ENCODE measurements around the gene DMD. TPM values are rescaled to one million over a fixed set of nuclear protein-coding genes. Genes with fewer than 3 reads are reported as not detected.

Gene DMD
- total and polyA plus RNA-seq, 2 donors (not counting 1 experiment from before 2014, with no cell fraction given): 2.0 to 51.8 TPM

DNA sequence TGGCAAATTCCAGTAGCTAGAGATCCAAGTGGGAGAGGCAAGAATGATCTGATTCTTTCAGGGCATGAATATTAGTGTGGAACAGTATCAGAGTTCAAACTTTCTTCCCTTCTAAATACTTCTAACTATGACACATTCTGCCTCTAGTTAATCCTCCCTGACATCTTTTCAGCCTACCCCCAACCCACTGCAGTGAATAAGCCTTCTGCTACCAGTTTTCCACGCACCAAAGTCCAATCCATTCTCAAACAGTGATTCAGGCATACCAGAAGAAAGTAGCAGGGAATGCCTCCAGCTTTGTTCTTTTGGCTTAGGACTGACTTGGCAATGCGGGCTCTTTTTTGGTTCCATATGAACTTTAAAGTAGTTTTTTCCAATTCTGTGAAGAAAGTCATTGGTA lies 1984.1 kb downstream of the DMD start:
- Mint-ChIP-seq H3K27me3 (no peaks in the 10 kb centered on the region), H3K27ac (no peak overlapping the region), H3K4me3 (no peak overlapping the region), H3K4me1 (peaks cover 42% of the 10 kb centered on the region), H3K9me3 (ENCODE audit: insufficient read depth) (no peaks in the 10 kb centered on the region)
- no peaks in the 10 kb centered on the region for H3K36me3 ChIP-seq (replicated peaks in 1 of 2; ENCODE audit: control extremely low read depth in 1 of 2, control insufficient read depth in 1 of 2, extremely low read depth in 1 of 2, insufficient read depth in 2 of 2, low read length in 1 of 2)
- ChIA-PET POLR2A (no interaction called here), CTCF (no interaction called here)
- H3K79me2 ChIP-seq (ENCODE audit: control insufficient read depth, insufficient read depth, low read length): no peaks in the 10 kb centered on the region
- TF ChIP-seq, protein P1, sequence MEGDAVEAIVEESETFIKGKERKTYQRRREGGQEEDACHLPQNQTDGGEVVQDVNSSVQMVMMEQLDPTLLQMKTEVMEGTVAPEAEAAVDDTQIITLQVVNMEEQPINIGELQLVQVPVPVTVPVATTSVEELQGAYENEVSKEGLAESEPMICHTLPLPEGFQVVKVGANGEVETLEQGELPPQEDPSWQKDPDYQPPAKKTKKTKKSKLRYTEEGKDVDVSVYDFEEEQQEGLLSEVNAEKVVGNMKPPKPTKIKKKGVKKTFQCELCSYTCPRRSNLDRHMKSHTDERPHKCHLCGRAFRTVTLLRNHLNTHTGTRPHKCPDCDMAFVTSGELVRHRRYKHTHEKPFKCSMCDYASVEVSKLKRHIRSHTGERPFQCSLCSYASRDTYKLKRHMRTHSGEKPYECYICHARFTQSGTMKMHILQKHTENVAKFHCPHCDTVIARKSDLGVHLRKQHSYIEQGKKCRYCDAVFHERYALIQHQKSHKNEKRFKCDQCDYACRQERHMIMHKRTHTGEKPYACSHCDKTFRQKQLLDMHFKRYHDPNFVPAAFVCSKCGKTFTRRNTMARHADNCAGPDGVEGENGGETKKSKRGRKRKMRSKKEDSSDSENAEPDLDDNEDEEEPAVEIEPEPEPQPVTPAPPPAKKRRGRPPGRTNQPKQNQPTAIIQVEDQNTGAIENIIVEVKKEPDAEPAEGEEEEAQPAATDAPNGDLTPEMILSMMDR (IDR thresholded peaks at IDR 0.05): no peak
- TF ChIP-seq EZH2 (IDR thresholded peaks at IDR 0.05; ENCODE audit: borderline replicate concordance, insufficient read depth, low read depth, low read length, poor library complexity, severe bottlenecking): no peak
- DNase-seq (no peak), ATAC-seq (ENCODE audit: low read depth) (no peak)
- H3K9ac ChIP-seq (ENCODE audit: low read length): no peak overlapping the region
- H3K4me3 ChIP-seq (ENCODE audit: control extremely low read depth in 1 of 5, extremely low read depth in 1 of 5, insufficient read depth in 1 of 5, low read depth in 2 of 5, low read length in 4 of 5): no peak overlapping the region
- no peak overlapping the region for H2AFZ ChIP-seq (ENCODE audit: insufficient read depth, low read depth, low read length, poor library complexity, severe bottlenecking)
- no peak overlapping the region for H3K4me2 ChIP-seq (replicated peaks; ENCODE audit: low read depth, low read length, poor library complexity, severe bottlenecking)
- no peaks in the 10 kb centered on the region for H3K27me3 ChIP-seq (replicated peaks in 1 of 4; ENCODE audit: control extremely low read depth in 1 of 4, control insufficient read depth in 3 of 4, insufficient read depth in 4 of 4, low read length in 3 of 4)
- no peaks in the 10 kb centered on the region for H4K20me1 ChIP-seq (ENCODE audit: control insufficient read depth, insufficient read depth, low read length, poor library complexity, severe bottlenecking)
- WGBS (ENCODE audit: insufficient coverage): 100% methylated on average over 1 of the region's 2 CpGs
- H3K27ac ChIP-seq (ENCODE audit: low read length in 2 of 2): no peak overlapping the region
- intact Hi-C loops (cut with micrococcal nuclease): loop anchor here (10.0 kb wide), 1 partner anchor 342 kb away; the partner anchor contains the start of gene TAB3
- H3K9me3 ChIP-seq (ENCODE audit: control extremely low read depth in 1 of 3, control insufficient read depth in 2 of 3, insufficient read depth in 1 of 3, low read length in 2 of 3): no peaks in the 10 kb centered on the region
- peaks cover 15 to 20% of the 10 kb centered on the region in 2 donors for H3K4me1 ChIP-seq (ENCODE audit: control insufficient read depth in 2 of 2, insufficient read depth in 2 of 2, low read length in 2 of 2)

DNA sequence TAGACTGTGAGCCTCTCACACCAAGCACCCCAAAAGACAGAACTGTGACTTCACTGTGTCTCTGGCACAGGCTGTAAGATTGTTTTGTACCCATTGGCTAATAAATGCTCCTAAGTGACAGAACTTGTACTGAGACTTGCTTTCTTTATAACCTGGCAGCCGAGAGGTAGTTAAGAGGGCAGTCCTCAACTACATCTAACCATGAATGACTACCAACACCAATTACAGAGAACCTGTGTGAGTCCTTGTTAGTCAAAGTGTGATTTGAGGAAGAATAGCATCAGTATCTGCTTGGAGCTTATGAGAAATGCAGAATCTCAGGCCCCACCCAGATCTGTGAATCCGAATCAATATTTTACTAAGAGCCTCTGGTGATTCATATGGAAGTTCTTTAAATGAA lies 1985.5 kb downstream of the DMD start:
- POLR2A ChIA-PET: no interaction called here
- Mint-ChIP-seq H3K27ac (no peak overlapping the region), H3K27me3 (no peaks in the 10 kb centered on the region), H3K4me3 (no peak overlapping the region), H3K4me1 (peaks cover 38% of the 10 kb centered on the region), H3K9me3 (ENCODE audit: insufficient read depth) (no peaks in the 10 kb centered on the region)
- Histone ChIP-seq H3K9ac (ENCODE audit: low read length) (no peak overlapping the region), H3K9me3 (ENCODE audit: control extremely low read depth in 1 of 3, control insufficient read depth in 2 of 3, insufficient read depth in 1 of 3, low read length in 2 of 3) (no peaks in the 10 kb centered on the region), H3K27me3 (replicated peaks in 1 of 4; ENCODE audit: control extremely low read depth in 1 of 4, control insufficient read depth in 3 of 4, insufficient read depth in 4 of 4, low read length in 3 of 4) (no peaks in the 10 kb centered on the region), H3K4me1 (ENCODE audit: control insufficient read depth in 2 of 2, insufficient read depth in 2 of 2, low read length in 2 of 2) (peaks cover 15 to 20% of the 10 kb centered on the region in 2 donors), H3K27ac (ENCODE audit: low read length in 2 of 2) (no peak overlapping the region), H3K36me3 (replicated peaks in 1 of 2; ENCODE audit: control extremely low read depth in 1 of 2, control insufficient read depth in 1 of 2, extremely low read depth in 1 of 2, insufficient read depth in 2 of 2, low read length in 1 of 2) (no peaks in the 10 kb centered on the region), H3K4me3 (ENCODE audit: control extremely low read depth in 1 of 5, extremely low read depth in 1 of 5, insufficient read depth in 1 of 5, low read depth in 2 of 5, low read length in 4 of 5) (no peak overlapping the region), H4K20me1 (ENCODE audit: control insufficient read depth, insufficient read depth, low read length, poor library complexity, severe bottlenecking) (no peaks in the 10 kb centered on the region), H3K4me2 (replicated peaks; ENCODE audit: low read depth, low read length, poor library complexity, severe bottlenecking) (no peak overlapping the region), H2AFZ (ENCODE audit: insufficient read depth, low read depth, low read length, poor library complexity, severe bottlenecking) (no peak overlapping the region), H3K79me2 (ENCODE audit: control insufficient read depth, insufficient read depth, low read length) (no peaks in the 10 kb centered on the region)
- TF ChIP-seq EZH2 (IDR thresholded peaks at IDR 0.05; ENCODE audit: borderline replicate concordance, insufficient read depth, low read depth, low read length, poor library complexity, severe bottlenecking): no peak
- TF ChIP-seq, protein P1 (IDR thresholded peaks at IDR 0.05): no peak
- CTCF ChIA-PET: no interaction called here
- no peak for ATAC-seq (ENCODE audit: low read depth)
- no peak for DNase-seq
- no CpG with 5 or more reads among the region's 2 CpGs for WGBS (ENCODE audit: insufficient coverage)
- intact Hi-C loops (cut with micrococcal nuclease): loop anchor here (10.0 kb wide), 1 partner anchor 341 kb away; the partner anchor contains the start of gene TAB3
